GM10266 (cell line): ENCODE measurements around the gene AJAP1.

Experiments used
- DNase-seq: peaks from one replicate; pipeline ENCODE4 v3.0.0; 2012; ENCODE audit errors: extremely low spot score
- TF ChIP-seq, protein P1 (sequence below): IDR thresholded peaks from 2 replicates; pipeline ENCODE4 v1.5.1; 2012; ENCODE audit warnings: mild to moderate bottlenecking, low read depth; ENCODE audit not compliant: control insufficient read depth, insufficient read depth; ENCODE audit errors: missing control alignments

The AJAP1 gene

GRCh38 chr1:4674676-4675075 is 20.3 kb downstream of the AJAP1 start:
- no peak for DNase-seq
- TF ChIP-seq, protein P1, sequence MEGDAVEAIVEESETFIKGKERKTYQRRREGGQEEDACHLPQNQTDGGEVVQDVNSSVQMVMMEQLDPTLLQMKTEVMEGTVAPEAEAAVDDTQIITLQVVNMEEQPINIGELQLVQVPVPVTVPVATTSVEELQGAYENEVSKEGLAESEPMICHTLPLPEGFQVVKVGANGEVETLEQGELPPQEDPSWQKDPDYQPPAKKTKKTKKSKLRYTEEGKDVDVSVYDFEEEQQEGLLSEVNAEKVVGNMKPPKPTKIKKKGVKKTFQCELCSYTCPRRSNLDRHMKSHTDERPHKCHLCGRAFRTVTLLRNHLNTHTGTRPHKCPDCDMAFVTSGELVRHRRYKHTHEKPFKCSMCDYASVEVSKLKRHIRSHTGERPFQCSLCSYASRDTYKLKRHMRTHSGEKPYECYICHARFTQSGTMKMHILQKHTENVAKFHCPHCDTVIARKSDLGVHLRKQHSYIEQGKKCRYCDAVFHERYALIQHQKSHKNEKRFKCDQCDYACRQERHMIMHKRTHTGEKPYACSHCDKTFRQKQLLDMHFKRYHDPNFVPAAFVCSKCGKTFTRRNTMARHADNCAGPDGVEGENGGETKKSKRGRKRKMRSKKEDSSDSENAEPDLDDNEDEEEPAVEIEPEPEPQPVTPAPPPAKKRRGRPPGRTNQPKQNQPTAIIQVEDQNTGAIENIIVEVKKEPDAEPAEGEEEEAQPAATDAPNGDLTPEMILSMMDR, result no peak

DNA sequence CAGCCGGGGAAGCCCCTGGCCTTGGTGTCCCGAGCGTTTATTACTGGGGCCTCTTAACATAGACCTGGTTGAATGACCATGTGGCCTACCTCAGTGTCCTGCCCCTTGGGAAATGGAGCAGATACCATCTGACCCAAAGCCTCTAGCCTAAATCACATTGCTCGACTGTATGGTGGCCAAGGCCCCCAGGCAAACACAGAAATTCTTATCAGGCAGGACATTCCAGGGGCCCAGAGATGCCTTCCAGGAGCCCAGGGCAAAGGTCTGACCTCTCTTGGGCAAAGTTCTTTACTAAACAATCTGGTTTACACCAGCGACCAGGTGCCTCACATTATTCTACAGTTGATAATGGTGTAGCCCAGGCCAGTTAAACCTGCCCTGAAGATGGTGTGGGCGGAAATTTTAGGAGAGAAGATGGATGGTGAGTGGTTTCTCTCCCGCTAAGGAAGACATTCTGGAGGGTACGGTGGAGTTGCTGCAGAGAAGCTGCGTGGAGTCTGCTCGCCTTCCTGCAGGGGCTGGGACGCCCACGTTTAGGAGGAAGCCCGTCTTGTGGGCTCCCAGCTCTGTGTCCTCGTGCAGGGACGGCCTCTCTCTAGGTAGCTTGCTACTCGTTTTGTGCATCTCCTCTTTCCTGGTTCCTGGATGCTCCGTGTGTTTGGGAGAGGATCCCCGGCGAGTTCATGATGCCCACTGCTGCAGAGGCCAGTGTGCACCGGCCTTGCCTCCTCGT is 21.2 kb downstream of the AJAP1 start:
- DNase-seq, result no peak
- TF ChIP-seq, protein P1, result no peak

- DNase-seq, result no peak
- TF ChIP-seq, protein P1, result no peak
Measured at GRCh38 chr1:4676253-4676652, 21.8 kb downstream of the AJAP1 start.

GRCh38 chr1:4677608-4678007 is 23.2 kb downstream of the AJAP1 start:
- no peak for DNase-seq
- TF ChIP-seq, protein P1, result no peak

DNA sequence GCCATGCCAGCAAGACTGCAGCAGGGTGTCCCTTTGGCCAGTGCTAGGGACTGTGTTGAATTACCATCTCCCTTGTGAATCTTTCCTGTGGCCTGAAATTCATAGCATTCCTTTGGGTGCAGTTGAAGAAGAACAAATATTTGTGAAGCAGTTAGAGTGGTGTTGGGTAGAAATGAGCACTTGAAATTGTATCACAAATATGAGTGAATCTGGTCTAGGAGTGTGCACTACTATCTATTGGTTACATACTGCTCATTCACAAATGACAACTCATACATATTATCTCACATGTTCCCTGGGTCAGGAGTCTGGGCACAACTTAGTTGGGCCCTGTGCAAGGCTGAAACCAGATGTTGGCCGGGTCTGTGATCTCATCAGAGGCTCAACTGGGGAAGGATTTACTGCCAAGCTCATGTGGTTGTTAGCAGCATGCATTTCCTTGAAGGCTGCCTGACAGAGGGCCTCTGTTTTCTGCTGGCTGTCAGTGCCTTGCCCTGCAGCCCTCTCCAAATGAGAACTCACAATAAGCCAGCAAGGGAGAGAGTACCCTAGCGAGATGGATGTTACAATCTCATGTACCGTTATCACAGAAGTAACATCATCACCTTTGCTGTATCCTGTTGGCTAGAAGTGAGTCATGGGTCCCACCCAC is 23.8 kb downstream of the AJAP1 start:
- DNase-seq, result no peak
- TF ChIP-seq, protein P1, result no peak

DNA sequence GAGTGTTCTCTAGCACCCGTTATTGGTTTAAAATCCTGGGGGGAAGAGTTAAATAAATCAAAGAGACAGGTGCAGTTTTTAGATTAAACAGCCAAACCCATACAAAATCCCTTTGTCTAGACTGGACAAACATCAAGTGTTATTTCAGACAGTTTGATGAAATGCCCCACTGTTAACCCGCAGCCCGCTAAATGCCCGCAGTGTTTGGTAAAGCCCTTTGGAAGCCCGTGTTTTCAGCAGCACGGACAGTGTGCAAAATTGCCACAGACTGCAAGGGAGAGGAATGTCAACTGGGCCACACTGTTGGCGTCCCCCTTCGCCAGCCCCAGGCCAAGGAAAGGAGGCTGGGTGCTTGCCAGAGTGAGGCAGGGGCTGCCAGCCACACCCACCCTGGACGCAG is 26.6 kb downstream of the AJAP1 start:
- no peak for DNase-seq
- TF ChIP-seq, protein P1, result no peak

- TF ChIP-seq, protein P1, result no peak
- DNase-seq, result no peak
Measured at GRCh38 chr1:4682607-4683220, 28.3 kb downstream of the AJAP1 start.
